Prostate gland (tissue), 2 donors: ENCODE results near the gene SH3TC1. TPM values are rescaled to one million over a fixed set of nuclear protein-coding genes. Genes with fewer than 3 reads are reported as not detected.
A peak's percentile ranks its signal among the peaks of the same experiment; 100 is the strongest.

ENCODE experiments used
- DNase-seq: peaks from one replicate; pipeline ENCODE4 v3.0.0-alpha.2; 2019; ENCODE audit warnings: low spot score
- H3K27ac ChIP-seq, 2 donors: fragments of 200-600 bp; sonication (generic); 2 replicates each; pipeline ENCODE4 v1.5.1; 2017 to 2019
- H3K27me3 ChIP-seq: fragments of 200-600 bp; sonication (generic); replicated peaks from 2 replicates; pipeline ENCODE4 v1.5.1; 2019; ENCODE audit not compliant: insufficient read depth
- H3K36me3 ChIP-seq, 2 donors: fragments of 200-600 bp; sonication (generic); 1 replicate in 1 of 2; 2 replicates in 1 of 2; pipeline versions ENCODE4 v1.5.1 to v1.8.1; 2017 to 2019
- H3K4me1 ChIP-seq: fragments of 200-600 bp; sonication (generic); replicated peaks from 2 replicates; pipeline ENCODE4 v1.5.1; 2019
- H3K4me3 ChIP-seq, 2 donors: fragments of 200-600 bp; sonication (generic); 2 replicates each; pipeline ENCODE4 v1.5.1; 2017 to 2019
- H3K9me3 ChIP-seq: fragments of 200-600 bp; sonication (generic); 2 replicates; pipeline ENCODE4 v1.5.1; 2017
- POLR2A ChIP-seq: fragments of 450-650 bp; IDR thresholded peaks from one replicate; pipeline ENCODE4 v1.6.1; 2016; ENCODE audit warnings: antibody characterized with exemption, mild to moderate bottlenecking
- POLR2AphosphoS5 ChIP-seq: sonication (generic); formaldehyde crosslinking; IDR thresholded peaks from one replicate; pipeline ENCODE4 v1.6.1; 2017; ENCODE audit warnings: antibody characterized with exemption
- WGBS: methylation state at CpG from one replicate; pipeline ENCODE4 v1.1.5; 2018; 5-methylcytosine and 5-hydroxymethylcytosine counted together
- intact Hi-C: fragments of 100-400 bp; cut with DNase I; formaldehyde crosslinking; loops from one replicate; pipeline ENCODE4 v1.14.2; 2022
- total RNA-seq, 2 donors: library from RNA; depleted of rRNA; stranded (reverse); fragments of >200 nt; gene quantifications; one replicate each; pipeline ENCODE4 v1.1.0, GENCODE V29; 2016
- TF ChIP-seq, protein P1 (sequence below), 4 experiments: fragments of 200-600 bp in 2 of 4; fragments of 450-650 bp in 2 of 4; sonication (generic) in 2 of 4; IDR thresholded peaks; 1 replicate in 3 of 4; 2 replicates in 1 of 4; pipeline ENCODE4 v1.5.1; 2016 to 2019; ENCODE audit warnings: antibody characterized with exemption in 4 of 4, mild to moderate bottlenecking in 2 of 4, moderate library complexity in 2 of 4

The SH3TC1 gene
- total RNA-seq, 2 donors from 2014 or later = 22.4 to 37.5 TPM

DNA sequence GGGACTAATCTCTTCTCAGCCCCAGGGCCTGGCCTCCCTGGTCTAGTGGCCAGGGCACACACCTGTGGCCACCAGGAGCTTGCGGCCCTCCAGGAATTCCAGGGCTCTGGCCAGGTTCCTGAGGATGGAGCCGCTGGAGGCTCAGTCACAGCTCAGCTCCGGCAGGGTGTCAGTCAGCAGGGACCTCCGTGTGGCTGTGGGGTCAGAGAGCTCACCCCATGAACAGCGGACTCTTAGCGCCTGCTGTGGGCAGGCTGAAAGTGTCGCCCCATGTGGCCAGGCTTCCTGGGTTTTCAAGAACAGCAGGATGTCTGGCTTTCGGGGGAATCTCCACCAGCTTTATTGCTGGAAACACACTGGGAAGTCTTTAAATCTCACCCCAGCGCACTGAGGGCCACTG lies 19.3 kb upstream of the SH3TC1 start:
- no peaks in the 10 kb centered on the region for H3K27me3 ChIP-seq
- TF ChIP-seq POLR2AphosphoS5 = no peak
- TF ChIP-seq POLR2A = no peak
- TF ChIP-seq, protein P1, sequence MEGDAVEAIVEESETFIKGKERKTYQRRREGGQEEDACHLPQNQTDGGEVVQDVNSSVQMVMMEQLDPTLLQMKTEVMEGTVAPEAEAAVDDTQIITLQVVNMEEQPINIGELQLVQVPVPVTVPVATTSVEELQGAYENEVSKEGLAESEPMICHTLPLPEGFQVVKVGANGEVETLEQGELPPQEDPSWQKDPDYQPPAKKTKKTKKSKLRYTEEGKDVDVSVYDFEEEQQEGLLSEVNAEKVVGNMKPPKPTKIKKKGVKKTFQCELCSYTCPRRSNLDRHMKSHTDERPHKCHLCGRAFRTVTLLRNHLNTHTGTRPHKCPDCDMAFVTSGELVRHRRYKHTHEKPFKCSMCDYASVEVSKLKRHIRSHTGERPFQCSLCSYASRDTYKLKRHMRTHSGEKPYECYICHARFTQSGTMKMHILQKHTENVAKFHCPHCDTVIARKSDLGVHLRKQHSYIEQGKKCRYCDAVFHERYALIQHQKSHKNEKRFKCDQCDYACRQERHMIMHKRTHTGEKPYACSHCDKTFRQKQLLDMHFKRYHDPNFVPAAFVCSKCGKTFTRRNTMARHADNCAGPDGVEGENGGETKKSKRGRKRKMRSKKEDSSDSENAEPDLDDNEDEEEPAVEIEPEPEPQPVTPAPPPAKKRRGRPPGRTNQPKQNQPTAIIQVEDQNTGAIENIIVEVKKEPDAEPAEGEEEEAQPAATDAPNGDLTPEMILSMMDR (IDR thresholded peaks at IDR 0.05) = no peak
- DNase-seq = no peak
- 83% methylated on average over 9 of the region's 9 CpGs for WGBS
- no peak overlapping the region for H3K4me3 ChIP-seq
- intact Hi-C loops = loop anchor here (10.0 kb wide), 1 partner anchor 225 kb away; no protein-coding TSS in a partner anchor
- H3K9me3 ChIP-seq = no peaks in the 10 kb centered on the region
- H3K27ac ChIP-seq = no peak overlapping the region
- H3K36me3 ChIP-seq = no peaks in the 10 kb centered on the region
- H3K4me1 ChIP-seq = peaks cover 14% of the 10 kb centered on the region

DNA sequence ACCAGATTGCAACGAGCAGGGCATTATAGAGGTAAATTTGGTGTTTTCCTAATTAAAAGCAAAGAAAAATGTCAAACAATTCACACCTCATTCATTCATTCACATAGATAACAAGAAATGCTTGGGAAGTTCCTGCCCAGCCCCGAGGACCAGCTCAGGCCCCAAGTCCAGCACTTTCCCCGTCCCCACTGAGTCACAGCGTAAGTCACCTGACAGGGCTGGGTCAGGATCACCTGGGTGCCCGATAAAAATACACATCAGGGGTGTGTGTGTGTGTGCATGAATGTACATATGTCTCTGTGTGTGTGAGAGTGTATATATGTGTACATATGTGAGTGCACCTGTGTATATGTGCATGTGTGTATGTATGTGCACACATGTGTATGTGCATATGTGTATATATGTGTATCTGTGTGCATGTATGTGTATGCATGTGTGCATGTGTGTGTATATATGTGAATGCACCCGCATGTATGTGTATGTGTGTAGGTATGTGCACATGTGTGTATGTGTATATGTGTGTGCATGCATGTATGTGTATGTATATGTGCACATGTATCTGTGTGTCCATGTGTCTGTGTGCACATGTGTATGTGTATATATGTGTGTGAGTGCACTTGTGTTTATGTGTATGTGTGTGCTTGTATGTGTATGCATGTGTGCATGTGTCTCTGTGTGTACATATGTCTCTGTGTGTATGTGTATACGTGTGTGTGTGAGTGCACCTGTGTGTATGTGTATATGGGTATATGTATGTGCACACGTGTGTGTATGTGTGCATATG lies 18.6 kb upstream of the SH3TC1 start:
- H3K4me3 ChIP-seq = no peak overlapping the region
- no peaks in the 10 kb centered on the region for H3K36me3 ChIP-seq
- TF ChIP-seq POLR2AphosphoS5 = no peak
- no peak for TF ChIP-seq POLR2A
- TF ChIP-seq, protein P1 (IDR thresholded peaks at IDR 0.05) = no peak
- H3K9me3 ChIP-seq = no peaks in the 10 kb centered on the region
- no peak overlapping the region for H3K27ac ChIP-seq
- peaks cover 14% of the 10 kb centered on the region for H3K4me1 ChIP-seq
- no peak for DNase-seq
- no peaks in the 10 kb centered on the region for H3K27me3 ChIP-seq
- 80% methylated on average over 8 of the region's 8 CpGs for WGBS
- intact Hi-C loops = no loop called here

DNA sequence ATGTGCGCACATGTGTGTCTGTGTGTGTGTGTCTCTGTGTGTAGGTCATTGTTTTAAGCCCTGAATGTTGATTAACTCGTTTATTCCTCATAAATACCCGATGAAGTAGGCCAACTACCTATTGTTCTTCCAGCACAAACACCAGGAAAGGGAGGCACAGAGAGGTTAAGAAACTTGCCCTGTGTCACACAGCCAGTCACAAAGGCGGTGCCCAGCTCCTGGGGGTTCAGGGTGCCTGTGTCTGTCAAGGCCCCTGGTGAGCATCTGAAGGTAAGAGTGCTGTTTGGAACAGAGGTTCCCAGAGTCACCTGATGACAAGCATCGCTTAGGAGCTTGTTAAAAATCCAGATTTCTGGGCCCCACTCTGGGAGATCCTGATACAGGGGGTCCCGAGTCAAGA lies 18.0 kb upstream of the SH3TC1 start:
- Histone ChIP-seq H3K27ac (no peak overlapping the region), H3K9me3 (no peaks in the 10 kb centered on the region), H3K36me3 (no peaks in the 10 kb centered on the region), H3K4me3 (no peak overlapping the region), H3K27me3 (no peaks in the 10 kb centered on the region), H3K4me1 (peaks cover 14% of the 10 kb centered on the region)
- intact Hi-C loops = no loop called here
- DNase-seq = no peak
- WGBS = 86% methylated on average over 6 of the region's 6 CpGs
- TF ChIP-seq, protein P1 (IDR thresholded peaks at IDR 0.05) = no peak
- no peak for TF ChIP-seq POLR2AphosphoS5
- no peak for TF ChIP-seq POLR2A

DNA sequence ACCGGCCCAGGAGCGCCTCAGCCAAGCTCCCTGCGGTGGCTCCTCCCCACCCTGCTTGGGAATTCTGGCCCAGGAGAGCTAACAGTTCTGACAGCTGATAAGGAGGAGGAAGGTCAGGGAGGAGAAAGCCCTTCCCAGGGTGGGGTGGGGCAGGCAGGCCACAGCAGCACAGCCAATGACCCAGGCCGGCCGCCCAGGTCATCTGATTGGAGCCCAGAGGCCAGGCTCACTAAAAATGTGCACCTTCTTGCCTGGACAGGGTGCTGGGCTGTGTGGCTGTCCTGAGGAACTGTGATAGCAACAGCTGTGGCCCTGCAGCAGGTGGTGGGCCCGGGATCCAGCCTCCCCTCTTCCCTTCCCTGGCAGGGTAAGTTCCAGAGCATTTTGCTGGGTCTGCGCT lies 17.2 kb upstream of the SH3TC1 start:
- H3K9me3 ChIP-seq = no peaks in the 10 kb centered on the region
- TF ChIP-seq POLR2AphosphoS5 = no peak
- TF ChIP-seq, protein P1 (IDR thresholded peaks at IDR 0.05) = no peak
- no peak for TF ChIP-seq POLR2A
- DNase-seq = no peak
- no peak overlapping the region for H3K27ac ChIP-seq
- H3K4me1 ChIP-seq = peaks cover 14% of the 10 kb centered on the region
- 80% methylated on average over 5 of the region's 7 CpGs for WGBS
- no peaks in the 10 kb centered on the region for H3K27me3 ChIP-seq
- no peak overlapping the region for H3K4me3 ChIP-seq
- intact Hi-C loops = no loop called here
- H3K36me3 ChIP-seq = no peaks in the 10 kb centered on the region

DNA sequence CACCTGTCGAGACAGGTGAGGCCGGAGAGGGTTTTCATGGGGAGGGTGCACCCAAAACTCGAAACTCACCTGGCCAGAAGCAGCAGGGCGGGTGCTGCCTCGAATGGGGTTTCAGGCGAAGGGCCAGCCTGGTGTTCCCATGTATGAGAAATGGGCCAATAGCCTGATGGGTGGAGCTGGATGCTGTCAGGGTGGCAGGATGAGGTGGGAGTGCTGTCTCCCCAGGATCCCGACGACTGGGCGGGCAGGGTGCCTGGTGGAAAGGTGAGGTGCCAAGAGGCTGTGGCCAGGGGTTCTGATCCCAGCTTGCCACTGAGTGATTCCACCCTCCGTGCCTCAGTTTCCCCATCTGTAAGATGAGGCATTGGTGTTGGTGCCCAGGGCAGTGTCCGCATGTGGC lies 16.8 kb upstream of the SH3TC1 start:
- Histone ChIP-seq H3K4me3 (no peak overlapping the region), H3K9me3 (no peaks in the 10 kb centered on the region), H3K27me3 (no peaks in the 10 kb centered on the region), H3K27ac (peak overlapping the region in 1 of 2 donors; percentile 65), H3K4me1 (peaks cover 14% of the 10 kb centered on the region), H3K36me3 (no peaks in the 10 kb centered on the region)
- WGBS = 74% methylated on average over 11 of the region's 11 CpGs
- intact Hi-C loops = no loop called here
- TF ChIP-seq POLR2AphosphoS5 (no peak), POLR2A (no peak)
- TF ChIP-seq, protein P1 (IDR thresholded peaks at IDR 0.05) = no peak
- no peak for DNase-seq
